Duodenal mucosa (tissue), 2 donors: ENCODE data around the gene MACROD2.

Experiments
- H3K27ac ChIP-seq: one replicate; pipeline ENCODE4 v1.7.0; 2013; ENCODE audit warnings: low read depth, low read length
- H3K27me3 ChIP-seq, 2 donors: one replicate each; pipeline ENCODE4 v1.7.0; 2013; ENCODE audit warnings: low read length in 2 of 2, control low read depth in 1 of 2; ENCODE audit not compliant: insufficient read depth in 2 of 2, control insufficient read depth in 1 of 2
- H3K36me3 ChIP-seq, 2 donors: one replicate each; pipeline ENCODE4 v1.7.0; 2013; ENCODE audit warnings: low read length in 2 of 2, control low read depth in 1 of 2; ENCODE audit not compliant: insufficient read depth in 2 of 2, control insufficient read depth in 1 of 2
- H3K4me1 ChIP-seq, 2 donors: one replicate each; pipeline ENCODE4 v1.7.0; 2013; ENCODE audit warnings: low read length in 2 of 2, control low read depth in 1 of 2; ENCODE audit not compliant: insufficient read depth in 2 of 2, control insufficient read depth in 1 of 2
- H3K4me3 ChIP-seq, 2 donors: one replicate each; pipeline ENCODE4 v1.7.0; 2013; ENCODE audit warnings: low read length in 2 of 2, low read depth in 1 of 2
- H3K9ac ChIP-seq, 2 donors: one replicate each; pipeline ENCODE4 v1.7.0; 2013; ENCODE audit warnings: low read length in 2 of 2, low read depth in 1 of 2
- H3K9me3 ChIP-seq, 2 donors: one replicate each; pipeline ENCODE4 v1.7.0; 2013; ENCODE audit warnings: low read length in 2 of 2, control low read depth in 1 of 2; ENCODE audit not compliant: control insufficient read depth in 1 of 2

MACROD2 gene

GRCh38 chr20:14312001-14312400, 316.7 kb downstream of the MACROD2 start:
- Histone ChIP-seq H3K27ac (no peak overlapping the region), H3K9me3 (no peaks in the 10 kb centered on the region), H3K27me3 (no peaks in the 10 kb centered on the region), H3K4me1 (no peaks in the 10 kb centered on the region), H3K9ac (no peak overlapping the region), H3K4me3 (no peak overlapping the region), H3K36me3 (no peaks in the 10 kb centered on the region)

GRCh38 chr20:14313341-14314020, 318.2 kb downstream of the MACROD2 start:
- Histone ChIP-seq H3K4me1 (no peaks in the 10 kb centered on the region), H3K27me3 (no peaks in the 10 kb centered on the region), H3K9ac (no peak overlapping the region), H3K9me3 (no peaks in the 10 kb centered on the region), H3K4me3 (no peak overlapping the region), H3K36me3 (no peaks in the 10 kb centered on the region), H3K27ac (no peak overlapping the region)

GRCh38 chr20:14319704-14320103, 324.4 kb downstream of the MACROD2 start:
- H3K9me3 ChIP-seq, result no peaks in the 10 kb centered on the region
- no peak overlapping the region for H3K4me3 ChIP-seq
- no peak overlapping the region for H3K9ac ChIP-seq
- H3K27ac ChIP-seq, result no peak overlapping the region
- H3K27me3 ChIP-seq, result no peaks in the 10 kb centered on the region
- no peaks in the 10 kb centered on the region for H3K4me1 ChIP-seq
- H3K36me3 ChIP-seq, result peaks cover 0 to 3% of the 10 kb centered on the region in 2 donors

GRCh38 chr20:14331646-14332045, 336.3 kb downstream of the MACROD2 start:
- H3K9ac ChIP-seq, result no peak overlapping the region
- peaks cover 3 to 7% of the 10 kb centered on the region in 2 donors for H3K36me3 ChIP-seq
- H3K9me3 ChIP-seq, result no peaks in the 10 kb centered on the region
- no peak overlapping the region for H3K4me3 ChIP-seq
- no peak overlapping the region for H3K27ac ChIP-seq
- H3K27me3 ChIP-seq, result no peaks in the 10 kb centered on the region
- H3K4me1 ChIP-seq, result peaks cover 0 to 8% of the 10 kb centered on the region in 2 donors

GRCh38 chr20:14332866-14333265, 337.6 kb downstream of the MACROD2 start:
- no peak overlapping the region for H3K9ac ChIP-seq
- H3K4me3 ChIP-seq, result peak overlapping the region in 1 of 2 donors; percentile 66
- H3K27ac ChIP-seq, result no peak overlapping the region
- peaks cover 0 to 8% of the 10 kb centered on the region in 2 donors for H3K4me1 ChIP-seq
- no peaks in the 10 kb centered on the region for H3K36me3 ChIP-seq
- no peaks in the 10 kb centered on the region for H3K27me3 ChIP-seq
- H3K9me3 ChIP-seq, result no peaks in the 10 kb centered on the region

GRCh38 chr20:14333721-14334120, 338.4 kb downstream of the MACROD2 start:
- H3K4me3 ChIP-seq, result peak overlapping the region; percentile 19 to 66
- H3K36me3 ChIP-seq, result no peaks in the 10 kb centered on the region
- no peak overlapping the region for H3K27ac ChIP-seq
- H3K9ac ChIP-seq, result peak overlapping the region in 1 of 2 donors; percentile 51
- no peaks in the 10 kb centered on the region for H3K9me3 ChIP-seq
- no peaks in the 10 kb centered on the region for H3K27me3 ChIP-seq
- H3K4me1 ChIP-seq, result peaks cover 0 to 8% of the 10 kb centered on the region in 2 donors

- no peaks in the 10 kb centered on the region for H3K9me3 ChIP-seq
- H3K4me1 ChIP-seq, result peaks cover 0 to 8% of the 10 kb centered on the region in 2 donors
- H3K36me3 ChIP-seq, result no peaks in the 10 kb centered on the region
- peak overlapping the region; percentile 66 to 78 for H3K4me3 ChIP-seq
- no peak overlapping the region for H3K27ac ChIP-seq
- peak overlapping the region in 1 of 2 donors; percentile 51 for H3K9ac ChIP-seq
- no peaks in the 10 kb centered on the region for H3K27me3 ChIP-seq
Measured at GRCh38 chr20:14334306-14334930, 339.1 kb downstream of the MACROD2 start.

GRCh38 chr20:14335052-14335451, 339.7 kb downstream of the MACROD2 start:
- Histone ChIP-seq H3K36me3 (no peaks in the 10 kb centered on the region), H3K27me3 (no peaks in the 10 kb centered on the region), H3K4me3 (peak overlapping the region; percentile 66 to 78), H3K27ac (no peak overlapping the region), H3K9ac (peak overlapping the region; percentile 6 to 34), H3K4me1 (peaks cover 0 to 8% of the 10 kb centered on the region in 2 donors), H3K9me3 (no peaks in the 10 kb centered on the region)

- no peaks in the 10 kb centered on the region for H3K9me3 ChIP-seq
- H3K27ac ChIP-seq, result peak overlapping the region; percentile 17
- H3K9ac ChIP-seq, result peak overlapping the region; percentile 61 to 82
- H3K36me3 ChIP-seq, result no peaks in the 10 kb centered on the region
- H3K4me1 ChIP-seq, result peaks cover 2 to 8% of the 10 kb centered on the region in 2 donors
- H3K27me3 ChIP-seq, result no peaks in the 10 kb centered on the region
- H3K4me3 ChIP-seq, result peak overlapping the region; percentile 78 to 80
Measured at GRCh38 chr20:14336686-14337085, 341.4 kb downstream of the MACROD2 start.

GRCh38 chr20:14337400-14338171, 342.3 kb downstream of the MACROD2 start, which contains the start of gene FLRT3:
FLRT3 (minus strand) TSS chr20:14337612; CDS start chr20:14327506, 10,106 bp downstream.
- H3K27ac ChIP-seq, result peak within 1 kb of the TSS; percentile 17
- H3K4me3 ChIP-seq, result peak within 1 kb of the TSS; percentile 78 to 80
- H3K36me3 ChIP-seq, result no peaks in the 10 kb centered on the region
- peak within 1 kb of the TSS; percentile 61 to 82 for H3K9ac ChIP-seq
- no peaks in the 10 kb centered on the region for H3K9me3 ChIP-seq
- no peaks in the 10 kb centered on the region for H3K27me3 ChIP-seq
- peaks cover 11 to 16% of the 10 kb centered on the region in 2 donors for H3K4me1 ChIP-seq
